IMR-90 (cell line): ENCODE results near the gene AUH.

ENCODE experiments used
- BHLHE40 ChIP-seq: fragments of 150-350 bp; IDR thresholded peaks from 2 replicates; pipeline ENCODE4 v1.6.1; 2016; ENCODE audit warnings: mild to moderate bottlenecking, low read depth, low read length
- CHD1 ChIP-seq: IDR thresholded peaks from 2 replicates; pipeline ENCODE4 v1.6.1; 2012; ENCODE audit warnings: low read depth, low read length, improper control_type of control experiment
- CTCF ChIP-seq: conservative IDR thresholded peaks from 2 replicates; pipeline ENCODE4 v1.5.1; 2012; ENCODE audit warnings: mild to moderate bottlenecking, low read depth, low read length, improper control_type of control experiment
- ELK1 ChIP-seq: fragments of 150-350 bp; IDR thresholded peaks from 2 replicates; pipeline ENCODE4 v1.6.1; 2016; ENCODE audit warnings: low read depth, mild to moderate bottlenecking, low read length, moderate library complexity, borderline replicate concordance
- MAFK ChIP-seq: IDR thresholded peaks from 2 replicates; pipeline ENCODE4 v1.6.1; 2012; ENCODE audit warnings: low read depth, low read length, improper control_type of control experiment
- NFE2L2 ChIP-seq: fragments of 150-350 bp; IDR thresholded peaks from 2 replicates; pipeline ENCODE4 v1.6.1; 2016; ENCODE audit warnings: low read depth, mild to moderate bottlenecking, low read length
- POLR2A ChIP-seq: IDR thresholded peaks from 2 replicates; pipeline ENCODE4 v1.6.1; 2012; ENCODE audit warnings: mild to moderate bottlenecking, low read depth, low read length
- RCOR1 ChIP-seq: IDR thresholded peaks from 2 replicates; pipeline ENCODE4 v1.6.1; 2012; ENCODE audit warnings: mild to moderate bottlenecking, low read length, improper control_type of control experiment; ENCODE audit not compliant: insufficient replicate concordance
- SMC3 ChIP-seq: fragments of 150-350 bp; IDR thresholded peaks from 2 replicates; pipeline ENCODE4 v1.6.1; 2016; ENCODE audit warnings: low read depth, mild to moderate bottlenecking, antibody characterized with exemption, low read length, moderate library complexity
- USF2 ChIP-seq: fragments of 150-350 bp; IDR thresholded peaks from 2 replicates; pipeline ENCODE4 v1.6.1; 2017; ENCODE audit warnings: mild to moderate bottlenecking, antibody characterized with exemption, low read length, low read depth

- TF ChIP-seq CTCF: no peak
- TF ChIP-seq POLR2A: peak; percentile 23; the same call in 1 of the 2 replicates
- TF ChIP-seq SMC3: no peak
- TF ChIP-seq USF2: no peak
- TF ChIP-seq ELK1: no peak
- no peak for TF ChIP-seq NFE2L2
- TF ChIP-seq MAFK: no peak
- no peak for TF ChIP-seq BHLHE40
- TF ChIP-seq CHD1: no peak
- no peak for TF ChIP-seq RCOR1
These were observed 170.0 kb downstream of the AUH start for GRCh38 chr9:91191411-91192380.
